Effector CD8-positive, alpha-beta T cell (primary cell): ENCODE data around the gene EMCN.
"Not testable (repeated sequence)": the region's sequence is repeated elsewhere in the genome, so short reads cannot be mapped to it uniquely, and the experiment has no call there.

Experiments
- DNase-seq: peaks from one replicate; lab custom pipeline; 2025; lab: John Stamatoyannopoulos, UW
- total RNA-seq, 4 experiments: gene quantifications; one replicate each; lab custom pipeline; 2026; lab: John Stamatoyannopoulos, UW

The EMCN gene
- 0 reads per million in 4 experiments for total RNA-seq

GRCh38 chr4:100517864-100518341, at the start of gene EMCN:
Gene EMCN, minus strand, starts transcription at chr4:100518022. Its CDS starts 108 bp downstream, at chr4:100517914.
- no peak for DNase-seq

DNA sequence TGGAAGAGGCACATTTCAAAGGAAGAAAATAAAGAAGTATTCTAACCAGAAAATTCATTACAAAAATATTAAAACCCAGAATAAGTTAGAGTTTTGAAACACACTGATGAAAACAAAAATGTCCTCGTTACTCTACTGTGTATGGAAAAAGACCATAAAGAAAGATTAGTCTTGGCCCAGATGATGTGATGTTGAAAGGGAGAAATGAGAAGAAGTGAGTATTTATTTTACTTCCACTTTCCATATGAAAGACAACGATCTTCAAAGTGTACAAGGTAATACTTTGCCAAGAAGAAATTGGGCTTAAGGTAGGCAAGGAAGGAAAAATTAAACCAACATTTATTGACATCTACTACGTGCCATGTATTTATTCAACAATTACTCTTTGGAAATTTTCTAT, 48.6 kb upstream of the EMCN start:
- no peak for DNase-seq

GRCh38 chr4:100557306-100557705, 39.5 kb upstream of the EMCN start:
- no peak for DNase-seq

- no peak for DNase-seq
Measured at GRCh38 chr4:100555611-100556337, 38.0 kb upstream of the EMCN start.

DNA sequence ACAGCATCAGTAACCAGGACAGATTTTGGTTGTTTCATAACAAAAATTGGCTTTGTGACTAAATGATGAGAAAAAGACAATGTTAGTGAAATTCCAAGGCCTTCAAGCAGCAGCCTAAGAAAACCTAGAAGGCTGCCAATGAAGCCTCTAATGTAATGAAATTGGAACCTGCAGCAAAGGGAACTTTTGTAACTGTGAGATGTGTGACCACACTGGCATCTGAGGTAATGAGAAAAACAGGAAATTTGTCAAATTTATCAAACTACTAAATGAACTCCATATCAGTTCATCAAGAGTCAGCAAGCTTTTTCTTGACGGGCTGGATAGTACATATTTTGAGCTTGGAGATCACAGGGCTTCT, 30.4 kb upstream of the EMCN start:
- DNase-seq, result no peak

GRCh38 chr4:100547541-100548199, 29.8 kb upstream of the EMCN start:
- DNase-seq, result no peak

- DNase-seq, result no peak
Measured at GRCh38 chr4:100545427-100545826, 27.6 kb upstream of the EMCN start.

DNA sequence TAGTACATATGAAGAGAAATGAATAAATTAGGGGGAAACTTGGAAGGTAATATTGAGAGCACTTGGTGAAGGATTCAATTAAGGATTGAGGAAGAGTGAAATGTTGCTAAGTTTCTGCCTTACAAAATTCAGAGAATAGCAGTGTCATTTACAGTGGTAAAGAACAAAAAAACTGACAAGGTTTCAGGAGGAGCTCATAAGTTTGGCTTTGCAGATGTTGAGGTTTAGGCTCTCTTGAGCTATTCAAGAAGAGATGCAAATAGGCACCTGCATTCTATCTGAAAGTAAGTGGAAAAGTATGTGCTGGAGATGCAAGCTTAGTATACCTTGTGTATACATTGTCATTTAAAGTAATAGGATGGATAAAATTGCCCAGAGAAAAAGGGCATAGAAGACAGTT, 22.3 kb upstream of the EMCN start:
- DNase-seq, result no peak

DNA sequence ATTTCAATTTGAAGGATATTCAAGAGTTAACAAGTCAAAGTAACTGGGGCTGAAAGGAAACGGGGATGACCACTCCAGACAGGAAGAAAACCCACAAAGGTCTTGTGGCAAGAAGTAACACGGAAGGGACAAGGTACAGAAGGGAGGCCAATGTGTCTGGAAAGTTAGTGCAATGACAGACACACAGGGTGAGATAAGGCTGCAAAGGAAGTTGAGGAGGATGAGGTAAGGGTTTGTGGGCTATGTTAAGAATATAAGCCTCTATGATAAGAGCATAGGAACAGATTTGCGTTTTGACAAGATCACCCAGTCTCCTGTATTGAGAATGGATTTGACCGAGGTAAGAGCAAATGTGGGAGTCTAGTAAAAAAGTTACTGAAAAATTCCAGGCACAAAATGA, 21.9 kb upstream of the EMCN start:
- no peak for DNase-seq

GRCh38 chr4:100533741-100534140, 15.9 kb upstream of the EMCN start:
- DNase-seq, result no peak

DNA sequence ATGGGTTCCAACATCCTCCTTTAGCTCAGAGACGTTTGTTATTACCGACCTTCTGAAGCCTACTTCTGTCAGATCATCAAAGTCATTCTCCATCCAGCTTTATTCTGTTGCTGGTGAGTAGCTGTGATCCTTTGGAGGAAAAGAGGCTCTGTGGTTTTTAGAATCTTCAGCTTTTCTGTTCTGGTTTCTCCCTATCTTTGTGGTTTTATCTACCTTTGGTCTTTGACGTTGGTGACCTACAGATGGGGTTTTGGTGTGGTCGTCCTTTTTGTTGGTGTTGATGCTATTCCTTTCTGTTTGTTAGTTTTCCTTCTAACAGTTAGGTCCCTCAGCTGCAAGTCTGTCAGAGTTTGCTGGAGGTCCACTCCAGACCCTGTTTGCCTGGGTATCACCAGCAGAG, 12.3 kb upstream of the EMCN start:
- not testable (repeated sequence) for DNase-seq

GRCh38 chr4:100525686-100526085, 7.9 kb upstream of the EMCN start:
- no peak for DNase-seq

DNA sequence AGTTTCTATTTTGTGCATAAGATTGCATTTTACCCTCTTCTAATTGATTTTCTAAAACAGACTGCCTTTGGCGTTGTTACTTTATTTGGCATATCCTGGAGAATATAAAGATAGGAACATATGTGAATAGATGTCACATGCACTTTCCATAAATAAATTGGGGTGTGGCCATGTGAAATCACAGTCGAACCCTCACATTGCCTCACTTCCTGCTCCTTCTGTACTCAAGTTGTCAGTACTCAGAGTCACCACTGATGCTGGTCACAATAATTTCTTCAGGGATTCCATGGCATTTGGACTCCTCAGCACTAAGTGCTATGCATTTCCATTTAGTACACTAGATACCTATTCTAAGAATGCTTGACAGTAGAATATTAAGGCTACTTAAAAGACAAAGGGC, 1.4 kb upstream of the EMCN start:
- DNase-seq, result no peak

DNA sequence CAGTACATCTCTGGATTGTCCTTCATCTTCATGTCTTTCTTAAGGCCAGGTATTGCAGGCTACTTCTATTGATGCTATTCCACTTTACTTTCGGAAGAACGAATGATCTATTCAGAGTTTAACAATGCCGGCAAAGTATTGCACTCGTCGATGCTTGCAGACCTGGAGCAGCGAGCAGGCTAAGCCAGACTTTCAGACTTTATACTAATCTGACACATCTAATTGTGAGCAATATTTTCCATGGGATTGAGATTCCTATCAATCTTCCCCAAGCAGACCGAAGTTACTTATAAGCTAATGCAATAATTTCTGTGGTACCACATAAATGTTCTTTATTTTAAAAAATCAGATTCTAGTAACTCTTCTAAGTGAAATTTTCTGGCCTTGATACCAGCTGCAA, 1.6 kb downstream of the EMCN start:
- DNase-seq, result no peak

DNA sequence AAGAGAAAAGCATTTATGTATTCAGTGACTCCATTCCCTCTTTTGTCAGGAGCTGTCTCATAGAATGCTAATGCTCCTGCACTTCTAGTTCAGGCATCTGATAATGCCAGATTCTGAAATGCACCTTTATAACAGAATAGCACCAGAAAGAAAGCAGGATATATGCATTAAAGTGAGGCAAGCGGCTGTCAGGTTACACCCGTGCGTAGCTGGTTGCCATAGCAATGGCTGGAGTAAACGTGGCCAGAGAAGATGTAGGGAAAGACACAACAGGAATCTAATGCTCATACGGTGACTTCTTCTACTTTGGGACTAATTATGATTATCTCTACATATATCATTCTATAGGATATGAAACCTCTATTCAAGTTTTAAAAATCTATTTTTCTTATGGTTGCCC, 5.9 kb downstream of the EMCN start:
- DNase-seq, result no peak

GRCh38 chr4:100510551-100510950, 7.3 kb downstream of the EMCN start:
- DNase-seq, result no peak

- no peak for DNase-seq
Measured at GRCh38 chr4:100509386-100509785, 8.4 kb downstream of the EMCN start.

DNA sequence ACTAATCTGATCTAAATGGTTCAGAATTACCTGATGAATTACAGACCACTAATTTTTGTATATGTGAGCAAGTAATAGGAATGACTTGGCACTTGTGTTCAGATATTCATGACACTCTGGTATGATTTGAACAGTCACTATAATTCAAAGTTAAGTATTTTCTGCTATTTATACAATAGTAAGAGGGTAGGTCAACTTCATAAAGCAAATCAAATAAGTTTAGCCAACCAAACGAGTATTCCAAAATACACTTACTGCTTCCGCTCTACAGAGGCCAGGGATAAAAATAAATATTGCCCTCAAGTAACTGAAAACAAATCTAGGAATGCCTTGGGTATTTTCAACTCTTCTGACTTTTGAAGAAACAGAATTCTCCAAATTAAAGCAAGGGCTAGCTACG, 9.1 kb downstream of the EMCN start:
- no peak for DNase-seq

GRCh38 chr4:100504086-100504874, 13.5 kb downstream of the EMCN start:
- no peak for DNase-seq

DNA sequence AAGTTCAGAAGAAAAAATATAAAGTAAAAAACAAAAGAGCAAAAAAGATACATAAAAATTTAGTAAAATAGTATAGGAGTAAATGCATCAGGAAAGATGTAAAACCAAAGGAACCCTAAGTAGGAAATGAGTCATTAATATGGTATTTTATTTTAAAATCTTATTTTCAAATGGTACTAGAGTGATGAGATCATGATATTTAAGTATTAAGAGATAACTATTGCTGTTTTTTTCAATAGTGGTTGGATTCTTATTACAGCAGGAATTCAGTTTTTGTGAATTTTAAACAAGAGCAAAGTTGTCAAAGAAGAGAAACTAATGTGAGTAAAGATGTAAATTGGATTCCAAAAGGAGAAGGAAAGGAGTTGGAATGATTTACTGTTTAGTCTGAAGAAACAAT, 20.0 kb downstream of the EMCN start:
- no peak for DNase-seq

GRCh38 chr4:100495074-100495473, 22.7 kb downstream of the EMCN start:
- DNase-seq, result no peak

DNA sequence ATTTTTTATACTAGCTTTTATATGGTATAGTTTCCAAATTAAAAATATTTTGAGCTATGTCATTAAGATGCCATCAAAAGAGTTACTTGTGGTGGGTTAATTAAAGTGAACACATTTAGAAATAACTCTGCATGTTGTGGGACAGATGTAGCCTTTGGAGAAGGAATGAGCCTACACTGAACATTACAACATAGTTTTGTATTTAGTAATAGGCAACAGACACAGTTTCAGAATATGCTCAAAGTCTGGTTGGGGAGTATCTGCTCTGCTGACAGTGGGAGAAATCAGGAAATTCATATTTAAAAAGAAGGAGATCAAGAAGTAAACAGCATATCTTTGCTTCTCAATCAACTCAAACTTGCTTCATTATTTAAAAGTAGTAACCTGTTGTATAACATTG, 23.7 kb downstream of the EMCN start:
- DNase-seq, result no peak

GRCh38 chr4:100493756-100494155, 24.1 kb downstream of the EMCN start:
- DNase-seq, result no peak
